ENCODE data around the gene PRKAB2. TPM values are rescaled to one million over a fixed set of nuclear protein-coding genes. Genes with fewer than 3 reads are reported as not detected.
"Not testable (repeated sequence)": the region's sequence is repeated elsewhere in the genome, so short reads cannot be mapped to it uniquely, and the experiment has no call there.

Gene PRKAB2
- total RNA-seq, 1 donor from 2014 or later: 8.0 TPM

- no peak for DNase-seq (ENCODE audit: low read depth)
- H3K4me3 ChIP-seq (ENCODE audit: low read depth, low read length): no peak overlapping the region
- TF ChIP-seq, protein P1, sequence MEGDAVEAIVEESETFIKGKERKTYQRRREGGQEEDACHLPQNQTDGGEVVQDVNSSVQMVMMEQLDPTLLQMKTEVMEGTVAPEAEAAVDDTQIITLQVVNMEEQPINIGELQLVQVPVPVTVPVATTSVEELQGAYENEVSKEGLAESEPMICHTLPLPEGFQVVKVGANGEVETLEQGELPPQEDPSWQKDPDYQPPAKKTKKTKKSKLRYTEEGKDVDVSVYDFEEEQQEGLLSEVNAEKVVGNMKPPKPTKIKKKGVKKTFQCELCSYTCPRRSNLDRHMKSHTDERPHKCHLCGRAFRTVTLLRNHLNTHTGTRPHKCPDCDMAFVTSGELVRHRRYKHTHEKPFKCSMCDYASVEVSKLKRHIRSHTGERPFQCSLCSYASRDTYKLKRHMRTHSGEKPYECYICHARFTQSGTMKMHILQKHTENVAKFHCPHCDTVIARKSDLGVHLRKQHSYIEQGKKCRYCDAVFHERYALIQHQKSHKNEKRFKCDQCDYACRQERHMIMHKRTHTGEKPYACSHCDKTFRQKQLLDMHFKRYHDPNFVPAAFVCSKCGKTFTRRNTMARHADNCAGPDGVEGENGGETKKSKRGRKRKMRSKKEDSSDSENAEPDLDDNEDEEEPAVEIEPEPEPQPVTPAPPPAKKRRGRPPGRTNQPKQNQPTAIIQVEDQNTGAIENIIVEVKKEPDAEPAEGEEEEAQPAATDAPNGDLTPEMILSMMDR (conservative IDR thresholded peaks at IDR 0.05; ENCODE audit: low read depth, low read length): no peak
Measured at GRCh38 chr1:147129116-147129873, 43.0 kb downstream of the PRKAB2 start.

GRCh38 chr1:147124266-147124665, 48.0 kb downstream of the PRKAB2 start:
- no peak for DNase-seq (ENCODE audit: low read depth)
- TF ChIP-seq, protein P1 (conservative IDR thresholded peaks at IDR 0.05; ENCODE audit: low read depth, low read length): no peak
- H3K4me3 ChIP-seq (ENCODE audit: low read depth, low read length): no peak overlapping the region

GRCh38 chr1:147117109-147117508, 55.2 kb downstream of the PRKAB2 start:
- no peak overlapping the region for H3K4me3 ChIP-seq (ENCODE audit: low read depth, low read length)
- no peak for DNase-seq (ENCODE audit: low read depth)
- TF ChIP-seq, protein P1 (conservative IDR thresholded peaks at IDR 0.05; ENCODE audit: low read depth, low read length): no peak

DNA sequence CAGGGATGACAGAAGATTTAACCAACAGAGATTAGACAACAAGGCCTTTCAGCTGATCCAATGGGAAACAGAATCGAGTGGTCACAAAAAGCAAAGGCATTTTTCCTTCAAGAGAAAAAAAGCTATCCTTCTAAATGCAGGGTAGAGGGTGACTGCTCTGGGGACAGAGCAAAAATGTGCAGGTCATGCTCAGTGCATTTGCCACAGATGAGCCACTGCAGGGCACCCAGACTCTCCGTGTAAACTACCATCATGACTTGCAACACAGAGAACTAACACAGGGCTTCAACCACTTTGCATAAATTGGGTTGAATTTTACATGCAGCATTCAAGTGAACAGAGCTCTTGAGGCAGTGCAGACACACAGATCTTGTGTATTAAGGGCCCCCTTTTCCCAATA, 56.8 kb downstream of the PRKAB2 start:
- no peak overlapping the region for H3K4me3 ChIP-seq (ENCODE audit: low read depth, low read length)
- TF ChIP-seq, protein P1 (conservative IDR thresholded peaks at IDR 0.05; ENCODE audit: low read depth, low read length): no peak
- no peak for DNase-seq (ENCODE audit: low read depth)

- not testable (repeated sequence) for DNase-seq (ENCODE audit: low read depth); H3K4me3 ChIP-seq (ENCODE audit: low read depth, low read length)
Measured at GRCh38 chr1:147115079-147115478, 57.2 kb downstream of the PRKAB2 start.

GRCh38 chr1:147114353-147114752, 57.9 kb downstream of the PRKAB2 start:
- H3K4me3 ChIP-seq (ENCODE audit: low read depth, low read length); DNase-seq (ENCODE audit: low read depth): not testable (repeated sequence)

DNA sequence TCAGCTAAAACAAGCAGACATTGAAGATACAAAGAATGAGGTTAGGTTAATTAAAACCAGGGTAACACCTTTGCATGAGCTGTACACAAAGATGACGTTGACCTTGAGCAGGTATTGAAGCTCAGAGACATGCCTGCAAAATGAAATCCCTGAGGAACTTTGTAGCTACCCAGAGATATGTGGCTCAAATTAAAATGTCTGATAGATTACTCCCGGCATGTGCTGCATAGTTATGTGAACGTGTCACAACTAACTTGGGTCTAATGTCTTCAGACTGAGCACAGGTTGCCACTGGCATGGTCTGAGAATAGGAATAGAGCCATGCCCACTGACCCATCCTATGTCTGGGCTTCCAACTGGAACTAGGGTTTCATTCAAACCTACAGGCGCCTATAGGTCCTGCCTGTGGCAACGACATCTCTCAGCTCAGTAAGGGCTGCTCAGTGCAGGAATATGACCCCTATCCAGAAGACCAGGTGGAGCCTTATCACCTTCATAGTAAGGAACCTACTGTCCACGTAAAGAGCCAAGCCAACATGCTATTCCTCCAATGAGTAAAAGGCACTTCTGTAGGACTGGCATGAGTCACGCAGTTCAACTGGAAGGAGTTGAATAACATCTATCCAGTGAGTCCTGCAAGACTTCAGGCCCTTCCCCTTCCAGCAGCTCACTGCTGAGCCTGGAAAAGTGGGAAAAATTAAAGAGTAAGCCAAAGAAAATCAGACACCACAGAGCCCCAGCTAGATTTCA, 60.7 kb downstream of the PRKAB2 start:
- H3K4me3 ChIP-seq (ENCODE audit: low read depth, low read length): no peak overlapping the region
- TF ChIP-seq, protein P1 (conservative IDR thresholded peaks at IDR 0.05; ENCODE audit: low read depth, low read length): no peak

DNA sequence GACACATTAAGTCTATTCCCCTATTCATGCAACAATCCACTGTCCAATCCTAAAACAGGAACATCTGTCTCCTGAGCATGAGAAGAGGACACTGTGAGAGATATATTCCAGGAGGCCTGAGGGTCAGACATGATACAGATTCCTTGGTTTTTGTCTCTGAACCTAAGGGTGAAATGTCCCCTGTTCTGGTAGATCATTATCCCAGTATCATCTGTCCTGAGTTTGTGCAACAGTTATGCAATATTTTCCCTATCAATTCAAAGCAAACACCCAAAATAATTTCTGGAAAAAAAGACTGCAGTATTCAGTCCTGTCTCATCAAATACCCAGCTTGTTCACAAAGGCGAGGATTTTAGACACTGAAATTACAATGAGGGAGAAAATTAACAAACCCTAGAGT, 61.4 kb downstream of the PRKAB2 start:
- DNase-seq (ENCODE audit: low read depth): no peak
- TF ChIP-seq, protein P1 (conservative IDR thresholded peaks at IDR 0.05; ENCODE audit: low read depth, low read length): no peak
- no peak overlapping the region for H3K4me3 ChIP-seq (ENCODE audit: low read depth, low read length)

More for the DNA sequence above, 60.7 kb downstream of the PRKAB2 start:
- no peak for DNase-seq (ENCODE audit: low read depth)

All from epithelial cell of proximal tubule (primary cell).